Activated CD4-positive, alpha-beta T cell treated with anti-CD3 and anti-CD28 coated beads, Interleukin-2, amount 10 ng/mL, durations not matched to agents 7 days and 5 days (primary cell): ENCODE results near the gene TSPEAR. TPM values are rescaled to one million over a fixed set of nuclear protein-coding genes. Genes with fewer than 3 reads are reported as not detected.

ENCODE experiments used
- CTCF ChIA-PET: fragments of 350-600 bp; sonication (Branson Sonifier 250); formaldehyde crosslinking; loops from one replicate; lab custom pipeline; 2021; ENCODE audit warnings: antibody characterized with exemption; lab: Charles Lee
- POLR2A ChIA-PET: fragments of 350-600 bp; sonication (Branson Sonifier 250); formaldehyde crosslinking; loops from one replicate; lab custom pipeline; 2021; ENCODE audit warnings: antibody characterized with exemption; lab: Charles Lee
- DNase-seq: peaks from one replicate; pipeline ENCODE4 v3.0.0-alpha.2; 2020
- H3K27ac Mint-ChIP-seq: one replicate; pipeline ENCODE4 v1.8.0; 2021; ENCODE audit warnings: mild to moderate bottlenecking, moderate library complexity, mixed read lengths
- H3K27me3 Mint-ChIP-seq: one replicate; pipeline ENCODE4 v1.8.0; 2021; ENCODE audit warnings: mixed read lengths
- H3K36me3 Mint-ChIP-seq: one replicate; pipeline ENCODE4 v1.8.0; 2021; ENCODE audit warnings: low read depth, mixed read lengths
- H3K4me1 Mint-ChIP-seq: one replicate; pipeline ENCODE4 v1.8.0; 2021; ENCODE audit warnings: mixed read lengths
- H3K4me3 Mint-ChIP-seq: one replicate; pipeline ENCODE4 v1.8.0; 2021; ENCODE audit warnings: mild to moderate bottlenecking, moderate library complexity, mixed read lengths
- H3K9me3 Mint-ChIP-seq: one replicate; pipeline ENCODE4 v1.8.0; 2021; ENCODE audit warnings: mixed read lengths
- total RNA-seq, 2 experiments: library from RNA; stranded (reverse); gene quantifications; one replicate each; pipeline ENCODE4 v1.2.3, GENCODE V29; 2021

Gene TSPEAR
- total RNA-seq, 2 experiments from 2014 or later: not detected

GRCh38 chr21:44521928-44522752, 189.2 kb downstream of the TSPEAR start:
- no peaks in the 10 kb centered on the region for H3K36me3 Mint-ChIP-seq
- no peak overlapping the region for H3K27ac Mint-ChIP-seq
- no peak for DNase-seq
- H3K9me3 Mint-ChIP-seq: peaks cover 2% of the 10 kb centered on the region
- no peak overlapping the region for H3K4me3 Mint-ChIP-seq
- H3K27me3 Mint-ChIP-seq: no peaks in the 10 kb centered on the region
- no peaks in the 10 kb centered on the region for H3K4me1 Mint-ChIP-seq
- POLR2A ChIA-PET: no interaction called here
- CTCF ChIA-PET: no interaction called here

- Mint-ChIP-seq H3K27ac (no peak overlapping the region), H3K4me1 (no peaks in the 10 kb centered on the region), H3K4me3 (no peak overlapping the region), H3K9me3 (peaks cover 2% of the 10 kb centered on the region), H3K36me3 (no peaks in the 10 kb centered on the region), H3K27me3 (no peaks in the 10 kb centered on the region)
- POLR2A ChIA-PET: no interaction called here
- no peak for DNase-seq
- CTCF ChIA-PET: no interaction called here
Measured at GRCh38 chr21:44521301-44521927, 190.0 kb downstream of the TSPEAR start.

DNA sequence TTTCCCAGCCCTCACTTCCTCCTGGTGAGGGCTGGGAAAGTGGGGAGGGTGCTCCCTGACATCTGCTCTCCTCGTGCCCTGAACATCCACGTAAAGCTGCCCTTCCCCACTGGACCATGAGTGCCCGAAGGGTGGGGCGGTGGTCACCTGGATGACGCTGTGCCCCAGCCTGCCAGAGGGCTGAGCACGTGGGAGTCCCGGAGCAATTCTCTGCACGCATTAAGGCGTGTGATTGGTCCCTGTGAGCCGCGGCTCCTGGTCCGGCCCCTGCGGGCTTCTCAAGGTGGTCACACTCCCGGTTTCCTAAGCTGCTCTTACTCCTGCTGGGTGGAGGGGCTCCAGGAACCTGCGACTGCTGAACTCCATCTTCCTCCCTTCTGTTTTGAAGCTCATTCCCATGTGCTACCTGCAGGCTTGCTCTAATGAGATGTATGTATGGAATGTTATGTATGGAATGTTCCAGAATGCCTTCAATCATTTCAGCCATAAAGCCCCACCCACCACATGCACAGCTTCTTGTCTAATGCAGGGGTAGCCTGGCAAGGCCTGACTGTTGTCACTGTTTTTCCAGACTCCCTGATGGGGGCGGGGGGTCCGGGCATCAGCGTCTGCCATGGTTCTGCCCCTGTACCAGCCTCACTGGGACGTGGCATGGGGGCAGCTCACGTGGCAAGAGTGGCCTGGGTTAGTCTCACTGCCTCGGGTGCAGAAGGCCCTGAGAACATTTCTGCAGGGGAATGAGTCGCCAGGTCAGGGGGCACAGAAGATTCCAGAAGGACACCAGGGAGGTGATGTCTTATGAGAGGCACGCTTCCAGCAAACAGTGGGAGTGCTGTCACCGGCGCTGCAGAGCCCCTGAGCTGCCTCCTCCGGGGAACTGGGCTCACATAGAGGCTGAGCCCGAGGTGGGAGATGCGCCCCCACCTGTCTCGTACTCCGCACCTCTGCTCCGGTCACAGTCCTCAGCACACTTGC, 190.8 kb downstream of the TSPEAR start:
- Mint-ChIP-seq H3K27ac (no peak overlapping the region), H3K27me3 (no peaks in the 10 kb centered on the region), H3K9me3 (peaks cover 2% of the 10 kb centered on the region), H3K36me3 (no peaks in the 10 kb centered on the region), H3K4me1 (no peaks in the 10 kb centered on the region), H3K4me3 (no peak overlapping the region)
- CTCF ChIA-PET: interaction anchor here (1.0 to 1.2 kb wide), 2 partner anchors 10 to 20 kb away, joined by 3 read pairs; no protein-coding TSS in a partner anchor
- POLR2A ChIA-PET: no interaction called here
- no peak for DNase-seq

- H3K36me3 Mint-ChIP-seq: no peaks in the 10 kb centered on the region
- POLR2A ChIA-PET: no interaction called here
- DNase-seq: no peak
- CTCF ChIA-PET: interaction anchor here (1.0 to 1.2 kb wide), 3 partner anchors 9 to 21 kb away, joined by 3 to 4 read pairs (median 3); no protein-coding TSS in a partner anchor
- H3K9me3 Mint-ChIP-seq: no peaks in the 10 kb centered on the region
- H3K27me3 Mint-ChIP-seq: no peaks in the 10 kb centered on the region
- H3K4me3 Mint-ChIP-seq: no peak overlapping the region
- no peaks in the 10 kb centered on the region for H3K4me1 Mint-ChIP-seq
- no peak overlapping the region for H3K27ac Mint-ChIP-seq
Measured at GRCh38 chr21:44519346-44520325, 191.7 kb downstream of the TSPEAR start.

DNA sequence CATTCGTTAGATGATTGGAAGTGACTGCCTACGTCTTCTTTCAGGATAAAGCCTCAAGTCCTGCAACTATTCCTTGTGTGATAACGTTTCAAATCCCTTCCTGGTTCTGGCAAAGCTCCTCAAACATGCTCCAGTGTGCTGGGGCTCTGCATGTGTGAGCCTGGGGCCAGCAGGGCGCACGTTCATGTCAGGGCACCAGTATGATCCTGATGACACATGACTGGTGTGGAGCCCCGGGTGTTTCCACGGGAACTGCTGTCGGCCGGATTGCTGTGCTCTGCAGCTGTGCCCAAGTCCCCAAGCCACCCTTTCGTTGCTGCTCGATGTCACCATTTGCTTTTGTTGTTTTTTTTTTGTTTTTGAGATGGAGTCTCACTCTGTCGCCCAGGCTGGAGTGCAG, 192.7 kb downstream of the TSPEAR start:
- no peaks in the 10 kb centered on the region for H3K4me1 Mint-ChIP-seq
- POLR2A ChIA-PET: no interaction called here

GRCh38 chr21:44517175-44517899, 194.0 kb downstream of the TSPEAR start:
- ChIA-PET POLR2A (no interaction called here), CTCF (interaction anchor here (1.1 kb wide), 1 partner anchor 15 kb away, joined by 3 read pairs; no protein-coding TSS in a partner anchor)
- no peaks in the 10 kb centered on the region for H3K9me3 Mint-ChIP-seq
- H3K36me3 Mint-ChIP-seq: no peaks in the 10 kb centered on the region
- H3K4me1 Mint-ChIP-seq: no peaks in the 10 kb centered on the region
- DNase-seq: no peak
- H3K27ac Mint-ChIP-seq: no peak overlapping the region
- H3K27me3 Mint-ChIP-seq: no peaks in the 10 kb centered on the region
- H3K4me3 Mint-ChIP-seq: no peak overlapping the region

More for the DNA sequence above, 192.7 kb downstream of the TSPEAR start:
- Mint-ChIP-seq H3K27ac (no peak overlapping the region), H3K36me3 (no peaks in the 10 kb centered on the region), H3K9me3 (no peaks in the 10 kb centered on the region), H3K4me3 (no peak overlapping the region), H3K27me3 (no peaks in the 10 kb centered on the region)
- CTCF ChIA-PET: interaction anchor here (0.7 to 1.1 kb wide), 2 partner anchors 8 to 275 kb away, joined by 3 to 4 read pairs; no protein-coding TSS in a partner anchor
- DNase-seq: no peak

DNA sequence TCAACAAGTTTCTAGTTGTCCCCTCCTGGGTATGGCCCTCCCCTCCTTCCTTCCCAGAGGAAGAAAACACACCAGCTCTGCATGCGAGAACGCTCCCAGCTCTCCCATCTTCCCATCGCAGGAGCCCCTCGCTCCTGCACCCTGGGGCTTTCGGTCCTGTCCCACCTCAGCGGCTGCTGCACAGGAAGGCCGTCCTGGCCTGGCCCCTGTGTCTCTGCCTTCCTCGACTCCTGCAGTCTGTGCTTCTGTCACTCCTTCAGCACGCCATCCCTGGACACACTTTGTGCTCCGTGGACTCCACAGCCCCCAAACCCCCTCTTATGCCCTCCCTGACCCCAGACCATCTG, 194.6 kb downstream of the TSPEAR start:
- ChIA-PET POLR2A (no interaction called here), CTCF (no interaction called here)
- Mint-ChIP-seq H3K36me3 (no peaks in the 10 kb centered on the region), H3K27ac (no peak overlapping the region), H3K4me1 (no peaks in the 10 kb centered on the region), H3K27me3 (no peaks in the 10 kb centered on the region), H3K4me3 (no peak overlapping the region), H3K9me3 (no peaks in the 10 kb centered on the region)
- no peak for DNase-seq

GRCh38 chr21:44516342-44516741, 195.0 kb downstream of the TSPEAR start:
- CTCF ChIA-PET: interaction anchor here (0.7 kb wide), 2 partner anchors 15 to 23 kb away, joined by 3 read pairs; no protein-coding TSS in a partner anchor
- POLR2A ChIA-PET: no interaction called here
- no peaks in the 10 kb centered on the region for H3K27me3 Mint-ChIP-seq

GRCh38 chr21:44515359-44516165, 195.8 kb downstream of the TSPEAR start:
- DNase-seq: no peak
- H3K27ac Mint-ChIP-seq: no peak overlapping the region
- CTCF ChIA-PET: interaction anchor here (0.7 kb wide), 3 partner anchors 12 to 22 kb away, joined by 3 to 4 read pairs (median 3); no protein-coding TSS in a partner anchor
- no peaks in the 10 kb centered on the region for H3K27me3 Mint-ChIP-seq
- POLR2A ChIA-PET: no interaction called here
- H3K9me3 Mint-ChIP-seq: no peaks in the 10 kb centered on the region
- no peaks in the 10 kb centered on the region for H3K36me3 Mint-ChIP-seq
- no peaks in the 10 kb centered on the region for H3K4me1 Mint-ChIP-seq
- no peak overlapping the region for H3K4me3 Mint-ChIP-seq

More at GRCh38 chr21:44516342-44516741, 195.0 kb downstream of the TSPEAR start:
- Mint-ChIP-seq H3K4me1 (no peaks in the 10 kb centered on the region), H3K27ac (no peak overlapping the region), H3K9me3 (no peaks in the 10 kb centered on the region), H3K4me3 (no peak overlapping the region), H3K36me3 (no peaks in the 10 kb centered on the region)
- no peak for DNase-seq

DNA sequence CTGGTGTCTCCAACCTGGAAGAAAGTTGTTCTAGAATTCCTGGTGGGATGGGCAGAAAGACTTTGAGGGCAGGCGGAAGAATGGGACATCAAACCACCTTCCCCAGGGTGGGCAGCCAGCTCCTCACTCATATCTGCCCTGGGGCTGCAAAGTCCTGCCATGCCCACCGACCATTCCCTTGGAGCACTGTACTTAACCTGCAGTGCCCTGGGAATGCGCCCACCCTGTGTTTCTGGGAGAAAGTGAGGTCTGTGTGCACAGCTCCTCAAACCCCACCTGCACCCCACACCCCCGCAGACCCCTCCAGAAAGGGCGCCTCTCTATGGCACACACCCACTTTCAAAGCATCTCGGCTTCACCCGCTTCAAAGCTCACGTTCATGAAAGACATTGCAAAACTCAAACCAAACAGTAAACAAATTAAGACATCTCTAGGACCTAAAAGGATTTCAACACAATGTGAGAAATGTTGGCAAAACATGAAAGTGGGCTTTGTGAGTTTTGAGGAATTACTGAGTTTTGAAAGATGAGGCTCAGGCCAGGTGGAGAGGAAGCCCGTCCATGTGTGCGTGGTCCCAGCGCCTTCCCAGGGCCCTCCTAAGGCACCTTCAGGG, 196.5 kb downstream of the TSPEAR start:
- ChIA-PET POLR2A (no interaction called here), CTCF (interaction anchor here (1.0 kb wide), 1 partner anchor 279 kb away, joined by 5 read pairs; no protein-coding TSS in a partner anchor)
- no peaks in the 10 kb centered on the region for H3K27me3 Mint-ChIP-seq
- DNase-seq: no peak
- no peaks in the 10 kb centered on the region for H3K36me3 Mint-ChIP-seq
- no peak overlapping the region for H3K4me3 Mint-ChIP-seq
- H3K27ac Mint-ChIP-seq: no peak overlapping the region
- no peaks in the 10 kb centered on the region for H3K9me3 Mint-ChIP-seq
- H3K4me1 Mint-ChIP-seq: no peaks in the 10 kb centered on the region
